Measurements from ENCODE around the gene CARD11.

CARD11 gene

GRCh38 chr7:2905500-2905899, 138.2 kb downstream of the CARD11 start:
- no peak for DNase-seq (ENCODE audit: low read depth)

GRCh38 chr7:2905027-2905426, 138.6 kb downstream of the CARD11 start:
- no peak for DNase-seq (ENCODE audit: low read depth)

GRCh38 chr7:2904202-2904601, 139.5 kb downstream of the CARD11 start:
- DNase-seq (ENCODE audit: low read depth): no peak

GRCh38 chr7:2903682-2904162, 139.9 kb downstream of the CARD11 start:
- no peak for DNase-seq (ENCODE audit: low read depth)

- DNase-seq (ENCODE audit: low read depth): no peak
Observed at GRCh38 chr7:2897023-2897422, 146.6 kb downstream of the CARD11 start.

- DNase-seq (ENCODE audit: low read depth): no peak
Observed at GRCh38 chr7:2896131-2896530, 147.5 kb downstream of the CARD11 start.

- peak; percentile 43 for DNase-seq (ENCODE audit: low read depth)
Observed at GRCh38 chr7:2894118-2894940, 149.3 kb downstream of the CARD11 start.

GRCh38 chr7:2893411-2893861, 150.2 kb downstream of the CARD11 start:
- DNase-seq (ENCODE audit: low read depth): no peak

- no peak for DNase-seq (ENCODE audit: low read depth)
Observed at GRCh38 chr7:2892549-2892948, 151.1 kb downstream of the CARD11 start.

- DNase-seq (ENCODE audit: low read depth): no peak
Observed at GRCh38 chr7:2887816-2888215, 155.9 kb downstream of the CARD11 start.

- DNase-seq (ENCODE audit: low read depth): no peak
Observed at GRCh38 chr7:2886900-2887299, 156.8 kb downstream of the CARD11 start.

GRCh38 chr7:2886391-2886790, 157.3 kb downstream of the CARD11 start:
- no peak for DNase-seq (ENCODE audit: low read depth)

GRCh38 chr7:2884161-2884560, 159.5 kb downstream of the CARD11 start:
- DNase-seq (ENCODE audit: low read depth): no peak

GRCh38 chr7:2883101-2883500, 160.6 kb downstream of the CARD11 start:
- no peak for DNase-seq (ENCODE audit: low read depth)

GRCh38 chr7:2882111-2882510, 161.6 kb downstream of the CARD11 start:
- DNase-seq (ENCODE audit: low read depth): no peak

GRCh38 chr7:2880874-2881533, 162.7 kb downstream of the CARD11 start:
- DNase-seq (ENCODE audit: low read depth): no peak

- DNase-seq (ENCODE audit: low read depth): no peak
Observed at GRCh38 chr7:2880051-2880450, 163.6 kb downstream of the CARD11 start.

- no peak for DNase-seq (ENCODE audit: low read depth)
Observed at GRCh38 chr7:2879354-2879753, 164.3 kb downstream of the CARD11 start.

- no peak for DNase-seq (ENCODE audit: low read depth)
Observed at GRCh38 chr7:2878306-2878705, 165.4 kb downstream of the CARD11 start.

GRCh38 chr7:2876031-2876731, 167.5 kb downstream of the CARD11 start:
- DNase-seq (ENCODE audit: low read depth): no peak

GRCh38 chr7:2873686-2874551, 169.7 kb downstream of the CARD11 start:
- DNase-seq (ENCODE audit: low read depth): no peak

GRCh38 chr7:2873146-2873545, 170.5 kb downstream of the CARD11 start:
- no peak for DNase-seq (ENCODE audit: low read depth)

Measured in stimulated activated CD8-positive, alpha-beta memory T cell treated with anti-CD3 and anti-CD28 coated beads, Interleukin-12 subunit alpha, Interleukin-12 subunit beta, amount 100 ng/mL, for 4 hours (primary cell).